SK-N-SH (cell line): ENCODE data around the gene ACE. TPM values are rescaled to one million over a fixed set of nuclear protein-coding genes. Genes with fewer than 3 reads are reported as not detected.

Experiments
- CTCF ChIA-PET: fragments of 300-600, 350-600 bp; formaldehyde crosslinking; extraction: SDS; loops from one replicate; lab custom pipeline; 2021; lab: Yijun Ruan, JAX
- POLR2A ChIA-PET: fragments of 350-600 bp; sonication (Branson Sonifier 250); formaldehyde crosslinking; extraction: SDS; loops from one replicate; lab custom pipeline; 2020; ENCODE audit warnings: antibody characterized with exemption, inconsistent platforms; lab: Yijun Ruan, JAX
- DNase-seq: peaks from one replicate; pipeline ENCODE4 v3.0.0; 2012
- H2AFZ ChIP-seq: fragments of 200-600 bp; sonication (generic); 2 replicates; pipeline ENCODE4 v1.8.1; 2016; ENCODE audit warnings: antibody characterized with exemption, mild to moderate bottlenecking, low read depth
- H3F3A ChIP-seq: fragments of 200-600 bp; sonication (generic); replicated peaks from 2 replicates; pipeline ENCODE3; 2016; ENCODE audit warnings: antibody characterized with exemption, mild to moderate bottlenecking; ENCODE audit not compliant: insufficient read depth
- H3K27ac ChIP-seq, 2 experiments: fragments of 200-500 bp in 1 of 2; fragments of 200-600 bp in 1 of 2; sonication (Bioruptor generic) in 1 of 2; sonication (generic), shearing (Covaris generic) in 1 of 2; 2 replicates each; pipeline versions ENCODE4 v1.5.1 to v1.6.1; 2014 to 2016; ENCODE audit warnings: low read depth in 2 of 2, inconsistent platforms in 1 of 2, low read length in 1 of 2, mild to moderate bottlenecking in 1 of 2, mixed read lengths in 1 of 2
- H3K27me3 ChIP-seq: fragments of 200-600 bp; sonication (generic), shearing (Covaris generic); 2 replicates; pipeline ENCODE4 v1.6.1; 2016; ENCODE audit warnings: mixed run types; ENCODE audit not compliant: insufficient read depth
- H3K36me3 ChIP-seq, 2 experiments: fragments of 200-500 bp in 1 of 2; fragments of 200-600 bp in 1 of 2; sonication (Bioruptor generic) in 1 of 2; sonication (generic) in 1 of 2; replicated peaks in 1 of 2; 2 replicates each; pipeline versions ENCODE3 to v1.5.1; 2014 to 2016; ENCODE audit warnings: low read length in 1 of 2, mild to moderate bottlenecking in 1 of 2; ENCODE audit not compliant: insufficient read depth in 2 of 2, control insufficient read depth in 1 of 2
- H3K4me1 ChIP-seq, 2 experiments: fragments of 200-500 bp in 1 of 2; fragments of 200-600 bp in 1 of 2; sonication (Bioruptor generic) in 1 of 2; sonication (generic), shearing (Covaris generic) in 1 of 2; 2 replicates each; pipeline versions ENCODE4 v1.5.1 to v1.6.1; 2014 to 2016; ENCODE audit warnings: low read depth in 1 of 2, low read length in 1 of 2, mixed run types in 1 of 2; ENCODE audit not compliant: insufficient read depth in 2 of 2, control insufficient read depth in 1 of 2
- H3K4me2 ChIP-seq: fragments of 200-600 bp; sonication (generic), shearing (Covaris generic); 2 replicates; pipeline ENCODE4 v1.6.1; 2017; ENCODE audit warnings: mixed run types
- H3K4me3 ChIP-seq, 2 experiments: fragments of 200-500 bp in 1 of 2; fragments of 200-600 bp in 1 of 2; sonication (Bioruptor generic) in 1 of 2; sonication (generic), shearing (Covaris generic) in 1 of 2; 2 replicates each; pipeline versions ENCODE4 v1.5.1 to v1.8.1; 2014 to 2016; ENCODE audit warnings: low read depth in 2 of 2, inconsistent platforms in 1 of 2, low read length in 1 of 2, mild to moderate bottlenecking in 1 of 2, mixed read lengths in 1 of 2, moderate library complexity in 1 of 2
- H3K79me2 ChIP-seq: fragments of 200-600 bp; sonication (generic); 2 replicates; pipeline ENCODE4 v1.8.1; 2017; ENCODE audit warnings: mild to moderate bottlenecking; ENCODE audit not compliant: insufficient read depth
- H3K9ac ChIP-seq: fragments of 200-600 bp; sonication (generic); 2 replicates; pipeline ENCODE4 v1.6.1; 2017; ENCODE audit warnings: mixed run types
- H3K9me2 ChIP-seq: fragments of 200-600 bp; sonication (generic); 2 replicates; pipeline ENCODE4 v1.6.1; 2017; ENCODE audit warnings: mixed run types
- H3K9me3 ChIP-seq: fragments of 200-600 bp; sonication (generic); 2 replicates; pipeline ENCODE4 v1.6.1; 2017; ENCODE audit warnings: mixed run types, mild to moderate bottlenecking, moderate library complexity
- H4K20me1 ChIP-seq: fragments of 200-600 bp; sonication (generic); 2 replicates; pipeline ENCODE4 v1.6.1; 2017; ENCODE audit warnings: mild to moderate bottlenecking, mixed run types; ENCODE audit not compliant: insufficient read depth
- ELF1 ChIP-seq: IDR thresholded peaks from 2 replicates; pipeline ENCODE4 v1.4.0; 2012
- FOSL2 ChIP-seq: IDR thresholded peaks from 2 replicates; pipeline ENCODE4 v1.4.0; 2012; ENCODE audit warnings: low read depth, mild to moderate bottlenecking, moderate library complexity, borderline replicate concordance
- FOXM1 ChIP-seq: IDR thresholded peaks from 2 replicates; pipeline ENCODE4 v1.4.0; 2012; ENCODE audit warnings: low read depth, mild to moderate bottlenecking
- GATA2 ChIP-seq: sonication (generic); formaldehyde crosslinking; IDR thresholded peaks from 2 replicates; pipeline ENCODE4 v1.5.0; 2020; ENCODE audit warnings: mild to moderate bottlenecking, missing genetic modification reagents
- JUND ChIP-seq: IDR thresholded peaks from 2 replicates; pipeline ENCODE4 v1.4.0; 2012
- MXI1 ChIP-seq: IDR thresholded peaks from 2 replicates; pipeline ENCODE4 v1.6.1; 2012; ENCODE audit warnings: mild to moderate bottlenecking, low read depth, low read length, improper control_type of control experiment
- NFIC ChIP-seq: IDR thresholded peaks from 2 replicates; pipeline ENCODE4 v1.4.0; 2012; ENCODE audit warnings: borderline replicate concordance
- NRF1 ChIP-seq: IDR thresholded peaks from 2 replicates; pipeline ENCODE4 v1.6.1; 2012; ENCODE audit warnings: low read depth, mild to moderate bottlenecking, low read length
- PBX3 ChIP-seq: IDR thresholded peaks from 2 replicates; pipeline ENCODE4; 2012
- RAD21 ChIP-seq: IDR thresholded peaks from 2 replicates; pipeline ENCODE4 v1.6.1; 2012; ENCODE audit warnings: mild to moderate bottlenecking, low read length
- RFX5 ChIP-seq: IDR thresholded peaks from 2 replicates; pipeline ENCODE4 v1.6.1; 2012; ENCODE audit warnings: mild to moderate bottlenecking, improper control_type of control experiment, low read length
- SIN3A ChIP-seq: IDR thresholded peaks from 2 replicates; pipeline ENCODE4 v1.6.1; 2012; ENCODE audit warnings: low read depth, mild to moderate bottlenecking, low read length, moderate library complexity, borderline replicate concordance
- SMC3 ChIP-seq: IDR thresholded peaks from 2 replicates; pipeline ENCODE4 v1.6.1; 2012; ENCODE audit warnings: low read depth, low read length, improper control_type of control experiment
- TAF1 ChIP-seq: IDR thresholded peaks from 2 replicates; pipeline ENCODE4 v1.6.1; 2012; ENCODE audit warnings: low read depth, mild to moderate bottlenecking, low read length, moderate library complexity, borderline replicate concordance
- TCF12 ChIP-seq: IDR thresholded peaks from 2 replicates; pipeline ENCODE4 v1.4.0; 2012
- WGBS: methylation state at CpG from one replicate; pipeline ENCODE4 v1.1.6; 2017; ENCODE audit warnings: low lambda C conversion rate; 5-methylcytosine and 5-hydroxymethylcytosine counted together
- polyA plus RNA-seq, 3 experiments: library from polyadenylated mRNA; depleted of rRNA; stranded (reverse); fragments of >200 nt; gene quantifications; 2 replicates each; pipeline ENCODE4 v1.2.3, GENCODE V29; 2012
- TF ChIP-seq, protein P1 (sequence below): IDR thresholded peaks from 2 replicates; pipeline ENCODE4 v1.4.0; 2012; ENCODE audit warnings: low read depth

Gene ACE
- polyA plus RNA-seq, 1 of the 3 experiments (the other 2 are of a cell fraction) = 12.1 TPM

DNA sequence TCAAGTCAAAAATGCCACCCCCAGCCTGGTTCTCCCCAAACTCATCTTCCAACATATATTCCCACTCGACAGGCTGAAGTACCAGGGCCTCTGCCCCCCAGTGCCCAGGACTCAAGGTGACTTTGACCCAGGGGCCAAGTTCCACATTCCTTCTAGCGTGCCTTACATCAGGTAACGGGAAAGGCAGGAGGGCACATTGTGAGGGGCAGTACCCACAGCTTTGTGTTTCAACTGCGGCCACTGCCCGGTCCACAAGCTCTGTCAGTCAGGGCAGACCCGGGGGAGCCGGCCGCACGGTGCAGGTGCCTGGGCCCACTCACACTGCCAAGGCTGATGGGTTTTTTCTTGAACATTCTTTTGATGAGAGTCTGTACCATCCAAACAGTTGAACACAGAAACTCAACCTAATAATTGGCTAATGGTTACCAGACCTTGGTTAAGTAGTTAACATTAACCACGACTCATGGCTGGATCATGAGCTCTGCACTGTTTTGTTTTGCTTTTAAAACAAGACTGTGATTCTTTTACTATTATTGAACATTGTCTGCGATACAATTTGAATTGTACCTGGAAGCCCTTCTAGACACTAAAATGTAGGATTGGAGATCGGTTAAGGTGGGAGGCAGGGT lies 17.6 kb downstream of the ACE start:
- ChIA-PET CTCF (interaction anchor here (0.9 to 5.4 kb wide), 3 partner anchors 15 to 103 kb away, joined by 3 to 30 read pairs (median 25); no protein-coding TSS in a partner anchor), POLR2A (no interaction called here)
- H3K9me2 ChIP-seq = no peaks in the 10 kb centered on the region
- H3K4me1 ChIP-seq = peaks cover 4 to 27% of the 10 kb centered on the region in 2 experiments; a peak in 1 of 4 replicates
- no peaks in the 10 kb centered on the region for H3K27me3 ChIP-seq
- H3K9me3 ChIP-seq = no peaks in the 10 kb centered on the region
- no peak overlapping the region for H2AFZ ChIP-seq
- H3K36me3 ChIP-seq = no peaks in the 10 kb centered on the region
- H3F3A ChIP-seq = no peaks in the 10 kb centered on the region
- WGBS = 90% methylated on average over 12 of the region's 12 CpGs
- no peak overlapping the region for H3K4me2 ChIP-seq
- no peak for DNase-seq
- H3K4me3 ChIP-seq = no peak overlapping the region
- TF ChIP-seq SMC3 (no peak), TCF12 (no peak), FOSL2 (0 out of 2 replicates have a peak, but pooled peaks have one; percentile 13), RFX5 (no peak), PBX3 (no peak), NFIC (no peak), TAF1 (no peak)
- H4K20me1 ChIP-seq = no peaks in the 10 kb centered on the region
- no peaks in the 10 kb centered on the region for H3K79me2 ChIP-seq
- H3K27ac ChIP-seq = no peak overlapping the region
- no peak overlapping the region for H3K9ac ChIP-seq

GRCh38 chr17:63495491-63495890 lies 18.6 kb downstream of the ACE start:
- no peaks in the 10 kb centered on the region for H3K36me3 ChIP-seq
- no peaks in the 10 kb centered on the region for H3K27me3 ChIP-seq
- no peaks in the 10 kb centered on the region for H3K9me3 ChIP-seq
- WGBS = 90% methylated on average over 6 of the region's 6 CpGs
- ChIA-PET CTCF (interaction anchor here (0.9 to 5.4 kb wide), 5 partner anchors 8 to 117 kb away, joined by 3 to 65 read pairs (median 24); partner anchors contain the start of gene ACE), POLR2A (no interaction called here)
- H3K9ac ChIP-seq = no peak overlapping the region
- peaks cover 4 to 27% of the 10 kb centered on the region in 2 experiments; a peak in 1 of 4 replicates for H3K4me1 ChIP-seq
- no peak for DNase-seq
- H3K79me2 ChIP-seq = no peaks in the 10 kb centered on the region
- H4K20me1 ChIP-seq = no peaks in the 10 kb centered on the region
- H3K27ac ChIP-seq = no peak overlapping the region
- no peak overlapping the region for H2AFZ ChIP-seq
- H3K9me2 ChIP-seq = no peaks in the 10 kb centered on the region
- no peak overlapping the region for H3K4me2 ChIP-seq
- no peak for TF ChIP-seq PBX3
- TF ChIP-seq NFIC = no peak
- TF ChIP-seq MXI1 = no peak
- no peak for TF ChIP-seq NRF1
- TF ChIP-seq, protein P1, sequence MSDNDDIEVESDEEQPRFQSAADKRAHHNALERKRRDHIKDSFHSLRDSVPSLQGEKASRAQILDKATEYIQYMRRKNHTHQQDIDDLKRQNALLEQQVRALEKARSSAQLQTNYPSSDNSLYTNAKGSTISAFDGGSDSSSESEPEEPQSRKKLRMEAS = no peak
- TF ChIP-seq RFX5 = no peak
- TF ChIP-seq RAD21 = no peak
- no peak for TF ChIP-seq GATA2
- TF ChIP-seq SIN3A = no peak
- no peak for TF ChIP-seq ELF1
- TF ChIP-seq FOXM1 = no peak
- no peak for TF ChIP-seq JUND
- no peaks in the 10 kb centered on the region for H3F3A ChIP-seq
- H3K4me3 ChIP-seq = no peak overlapping the region
